ENCODE data around the gene SPG7.

SPG7 gene

GRCh38 chr16:89491238-89491869, 16.8 kb upstream of the SPG7 start:
- no peak for TF ChIP-seq ZBTB7A (IDR thresholded peaks at IDR 0.05; ENCODE audit: low read depth)
- TF ChIP-seq, protein P1, sequence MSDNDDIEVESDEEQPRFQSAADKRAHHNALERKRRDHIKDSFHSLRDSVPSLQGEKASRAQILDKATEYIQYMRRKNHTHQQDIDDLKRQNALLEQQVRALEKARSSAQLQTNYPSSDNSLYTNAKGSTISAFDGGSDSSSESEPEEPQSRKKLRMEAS (IDR thresholded peaks at IDR 0.05) = no peak
- no peak for TF ChIP-seq CEBPB (IDR thresholded peaks at IDR 0.05)
- TF ChIP-seq TEAD4 (IDR thresholded peaks at IDR 0.05) = no peak
- TF ChIP-seq TAF1 (IDR thresholded peaks at IDR 0.05; ENCODE audit: low read depth) = no peak
- no peak for TF ChIP-seq EGR1 (IDR thresholded peaks at IDR 0.05)
- TF ChIP-seq CREB1 (IDR thresholded peaks at IDR 0.05; ENCODE audit: low read depth) = no peak
- TF ChIP-seq REST (IDR thresholded peaks at IDR 0.05; ENCODE audit: low read depth) = no peak
- TF ChIP-seq TCF12 (IDR thresholded peaks at IDR 0.05; ENCODE audit: low read depth) = no peak
- TF ChIP-seq, protein P2, sequence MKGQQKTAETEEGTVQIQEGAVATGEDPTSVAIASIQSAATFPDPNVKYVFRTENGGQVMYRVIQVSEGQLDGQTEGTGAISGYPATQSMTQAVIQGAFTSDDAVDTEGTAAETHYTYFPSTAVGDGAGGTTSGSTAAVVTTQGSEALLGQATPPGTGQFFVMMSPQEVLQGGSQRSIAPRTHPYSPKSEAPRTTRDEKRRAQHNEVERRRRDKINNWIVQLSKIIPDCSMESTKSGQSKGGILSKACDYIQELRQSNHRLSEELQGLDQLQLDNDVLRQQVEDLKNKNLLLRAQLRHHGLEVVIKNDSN (IDR thresholded peaks at IDR 0.05) = no peak

DNA sequence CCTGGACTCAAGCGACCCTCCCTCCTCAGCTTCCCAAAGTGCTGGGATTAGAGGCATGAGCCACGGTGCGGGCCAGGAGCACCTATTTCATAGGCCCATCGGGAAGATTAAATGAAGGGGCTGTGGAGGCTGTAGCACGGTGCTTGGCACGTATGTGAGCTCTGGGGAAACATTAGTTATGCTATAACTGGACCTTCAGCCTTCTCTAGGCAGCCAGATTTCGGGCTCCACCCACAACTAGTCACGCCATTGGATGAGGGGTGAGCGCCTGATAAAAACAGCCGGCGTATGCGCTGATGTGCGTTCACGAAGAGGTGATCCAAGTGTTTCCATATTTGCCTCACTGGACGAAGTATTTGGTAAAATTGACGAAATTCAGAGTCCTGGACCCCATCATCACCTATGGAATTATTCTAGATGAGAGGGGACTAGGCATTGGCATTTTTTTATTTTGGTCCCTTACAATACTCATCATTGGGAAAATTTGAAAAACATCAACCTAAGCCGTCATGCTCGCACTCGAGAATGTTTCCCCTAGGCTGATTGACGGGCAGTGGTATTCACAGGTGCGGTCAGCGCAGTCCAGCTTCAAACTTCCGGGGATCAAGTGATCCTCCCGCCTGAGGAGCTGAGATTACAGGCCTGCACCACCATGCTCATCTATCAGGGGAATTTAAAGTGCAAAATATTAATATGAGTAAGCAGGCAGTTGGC, 16.1 kb upstream of the SPG7 start:
- no peak for TF ChIP-seq TAF1 (IDR thresholded peaks at IDR 0.05; ENCODE audit: low read depth)
- no peak for TF ChIP-seq EP300 (IDR thresholded peaks at IDR 0.05; ENCODE audit: borderline replicate concordance)
- TF ChIP-seq, protein P2 (IDR thresholded peaks at IDR 0.05) = no peak
- TF ChIP-seq CEBPB (IDR thresholded peaks at IDR 0.05) = no peak
- no peak for TF ChIP-seq TEAD4 (IDR thresholded peaks at IDR 0.05)

GRCh38 chr16:89493776-89494175, 14.4 kb upstream of the SPG7 start:
- TF ChIP-seq REST (IDR thresholded peaks at IDR 0.05; ENCODE audit: low read depth) (no peak), CEBPB (IDR thresholded peaks at IDR 0.05) (no peak), TAF1 (IDR thresholded peaks at IDR 0.05; ENCODE audit: low read depth) (no peak)

DNA sequence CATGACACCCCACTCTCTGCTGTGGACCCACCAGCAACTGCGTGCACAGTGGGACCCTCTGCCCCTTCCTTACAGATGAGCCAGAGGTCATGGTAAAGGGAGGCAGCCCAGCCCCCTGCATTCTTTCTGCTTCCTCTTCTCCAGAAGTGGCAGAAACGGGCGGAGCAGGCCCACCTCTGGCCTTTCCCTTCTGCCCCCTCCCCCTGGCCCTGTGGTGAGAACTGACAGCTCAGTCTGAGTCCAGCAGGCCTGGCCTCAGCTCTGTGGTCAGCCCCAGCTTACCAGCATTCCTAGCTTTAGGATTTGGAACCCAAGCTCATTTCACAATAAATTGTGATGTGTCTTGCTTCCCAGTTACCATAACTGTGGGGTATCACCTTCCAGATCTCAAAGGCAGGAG, 13.1 kb upstream of the SPG7 start:
- TF ChIP-seq REST (IDR thresholded peaks at IDR 0.05; ENCODE audit: low read depth) = no peak
- TF ChIP-seq, protein P1 (IDR thresholded peaks at IDR 0.05) = no peak
- TF ChIP-seq RAD21 (IDR thresholded peaks at IDR 0.05; ENCODE audit: low read depth) = no peak

DNA sequence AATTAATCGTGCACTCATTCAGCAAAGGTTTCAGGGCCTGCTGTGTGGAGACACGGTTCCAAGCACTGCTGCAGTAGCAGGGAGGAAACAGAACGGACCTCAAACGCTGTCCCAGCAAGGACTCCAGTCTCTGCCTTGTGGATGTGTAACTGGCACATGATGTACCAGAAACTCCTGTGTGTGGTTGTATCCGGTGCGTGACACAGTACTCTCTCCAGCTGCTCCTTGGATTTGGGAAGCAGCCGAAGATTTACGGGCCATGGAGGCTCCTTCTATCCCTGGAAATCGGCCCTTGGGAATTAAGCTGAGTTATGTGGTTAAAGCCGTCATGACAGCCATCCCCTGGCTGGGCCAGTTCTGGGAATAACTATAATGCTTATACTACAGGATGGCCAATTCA, 9.4 kb upstream of the SPG7 start:
- no peak for TF ChIP-seq TEAD4 (IDR thresholded peaks at IDR 0.05)
- TF ChIP-seq EP300 (IDR thresholded peaks at IDR 0.05; ENCODE audit: borderline replicate concordance) = no peak

DNA sequence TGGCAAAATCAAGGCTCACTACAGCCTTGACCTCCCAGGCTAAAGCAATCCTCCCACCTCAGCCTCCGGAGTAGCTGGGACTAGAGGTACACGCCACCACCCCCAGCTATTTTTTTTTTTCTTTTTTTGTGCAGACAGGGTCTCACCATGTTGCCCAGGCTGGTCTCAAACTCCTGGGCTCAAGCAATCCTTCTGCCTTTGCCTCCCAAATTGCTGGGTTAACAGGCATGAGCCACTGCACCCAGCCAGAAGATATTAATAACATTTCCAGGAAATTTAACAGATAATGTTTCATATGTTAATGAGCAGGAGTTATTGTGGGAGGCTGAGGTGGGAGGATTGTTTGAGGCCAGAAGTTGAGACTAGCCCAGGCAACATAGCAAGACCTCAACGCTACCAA, 8.4 kb upstream of the SPG7 start:
- TF ChIP-seq ZBTB7A (IDR thresholded peaks at IDR 0.05; ENCODE audit: low read depth) (no peak), TCF12 (IDR thresholded peaks at IDR 0.05; ENCODE audit: low read depth) (no peak), NFIC (IDR thresholded peaks at IDR 0.05) (no peak), REST (IDR thresholded peaks at IDR 0.05; ENCODE audit: low read depth) (no peak)
- TF ChIP-seq, protein P1 (IDR thresholded peaks at IDR 0.05) = no peak

Data from Ishikawa (cell line).